ENCODE measurements around the gene SLC6A3.

Gene SLC6A3

DNA sequence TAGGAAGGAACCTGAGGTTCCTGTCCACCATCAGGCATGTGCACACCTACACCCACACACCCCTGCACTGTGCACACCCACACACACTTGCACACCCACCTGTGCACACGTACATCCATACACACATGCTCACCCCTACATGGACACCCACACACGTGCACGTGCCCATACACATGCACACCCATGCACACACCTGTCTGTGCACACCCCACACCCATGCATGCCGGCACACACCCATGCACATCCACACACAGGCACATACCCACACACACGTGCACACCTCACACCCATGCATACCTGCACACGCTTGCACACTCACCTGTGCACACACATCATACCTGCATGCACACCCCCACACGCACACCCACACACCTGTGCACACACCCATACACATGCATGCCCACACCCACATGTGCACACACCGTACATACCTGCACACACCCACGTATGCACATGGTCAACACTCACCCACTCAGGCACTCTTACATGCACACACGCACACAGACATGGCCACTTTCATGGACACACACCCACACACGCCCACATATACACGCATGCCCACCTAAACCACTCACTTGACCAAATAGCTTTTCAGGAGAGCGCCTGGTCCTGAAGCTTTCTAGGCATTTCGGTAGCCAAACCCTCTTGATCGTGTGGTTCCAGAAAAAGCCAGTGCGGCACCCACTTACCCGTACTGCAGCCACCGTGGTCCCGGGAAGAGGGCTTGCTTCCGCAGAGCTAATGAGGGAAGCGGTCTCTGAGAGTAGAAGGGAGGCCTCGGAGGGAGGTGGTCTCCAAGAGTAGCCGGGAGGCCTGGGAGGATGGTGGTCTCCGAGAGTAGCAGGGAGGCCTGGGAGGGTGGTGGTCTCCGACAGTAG is 63.6 kb downstream of the SLC6A3 start:
- TF ChIP-seq, protein P1, sequence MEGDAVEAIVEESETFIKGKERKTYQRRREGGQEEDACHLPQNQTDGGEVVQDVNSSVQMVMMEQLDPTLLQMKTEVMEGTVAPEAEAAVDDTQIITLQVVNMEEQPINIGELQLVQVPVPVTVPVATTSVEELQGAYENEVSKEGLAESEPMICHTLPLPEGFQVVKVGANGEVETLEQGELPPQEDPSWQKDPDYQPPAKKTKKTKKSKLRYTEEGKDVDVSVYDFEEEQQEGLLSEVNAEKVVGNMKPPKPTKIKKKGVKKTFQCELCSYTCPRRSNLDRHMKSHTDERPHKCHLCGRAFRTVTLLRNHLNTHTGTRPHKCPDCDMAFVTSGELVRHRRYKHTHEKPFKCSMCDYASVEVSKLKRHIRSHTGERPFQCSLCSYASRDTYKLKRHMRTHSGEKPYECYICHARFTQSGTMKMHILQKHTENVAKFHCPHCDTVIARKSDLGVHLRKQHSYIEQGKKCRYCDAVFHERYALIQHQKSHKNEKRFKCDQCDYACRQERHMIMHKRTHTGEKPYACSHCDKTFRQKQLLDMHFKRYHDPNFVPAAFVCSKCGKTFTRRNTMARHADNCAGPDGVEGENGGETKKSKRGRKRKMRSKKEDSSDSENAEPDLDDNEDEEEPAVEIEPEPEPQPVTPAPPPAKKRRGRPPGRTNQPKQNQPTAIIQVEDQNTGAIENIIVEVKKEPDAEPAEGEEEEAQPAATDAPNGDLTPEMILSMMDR (IDR thresholded peaks at IDR 0.05; ENCODE audit: low read depth, low read length) = no peak
- DNase-seq (ENCODE audit: extremely low read depth, low read depth) = no peak

DNA sequence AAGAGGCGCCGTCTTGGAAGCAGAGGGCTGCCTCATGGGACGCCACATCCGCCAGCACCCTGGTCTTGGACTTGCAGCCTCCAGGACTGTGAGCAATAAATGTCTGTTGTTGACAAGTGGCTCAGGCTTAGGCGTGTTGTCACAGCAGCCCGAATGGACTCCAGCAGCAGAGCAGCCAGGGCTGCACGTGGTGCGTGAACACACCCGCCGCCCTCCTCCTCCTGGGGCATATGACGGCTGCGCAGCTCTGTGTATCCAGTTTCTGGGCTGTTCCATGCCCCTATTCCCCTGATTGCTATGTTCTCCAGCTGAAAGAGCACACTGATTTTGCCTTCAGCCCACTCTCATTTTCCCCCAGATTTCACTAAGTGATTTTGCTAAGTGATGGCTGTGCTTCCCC is 64.3 kb downstream of the SLC6A3 start:
- no peak for DNase-seq (ENCODE audit: extremely low read depth, low read depth)
- TF ChIP-seq, protein P1 (IDR thresholded peaks at IDR 0.05; ENCODE audit: low read depth, low read length) = no peak

DNA sequence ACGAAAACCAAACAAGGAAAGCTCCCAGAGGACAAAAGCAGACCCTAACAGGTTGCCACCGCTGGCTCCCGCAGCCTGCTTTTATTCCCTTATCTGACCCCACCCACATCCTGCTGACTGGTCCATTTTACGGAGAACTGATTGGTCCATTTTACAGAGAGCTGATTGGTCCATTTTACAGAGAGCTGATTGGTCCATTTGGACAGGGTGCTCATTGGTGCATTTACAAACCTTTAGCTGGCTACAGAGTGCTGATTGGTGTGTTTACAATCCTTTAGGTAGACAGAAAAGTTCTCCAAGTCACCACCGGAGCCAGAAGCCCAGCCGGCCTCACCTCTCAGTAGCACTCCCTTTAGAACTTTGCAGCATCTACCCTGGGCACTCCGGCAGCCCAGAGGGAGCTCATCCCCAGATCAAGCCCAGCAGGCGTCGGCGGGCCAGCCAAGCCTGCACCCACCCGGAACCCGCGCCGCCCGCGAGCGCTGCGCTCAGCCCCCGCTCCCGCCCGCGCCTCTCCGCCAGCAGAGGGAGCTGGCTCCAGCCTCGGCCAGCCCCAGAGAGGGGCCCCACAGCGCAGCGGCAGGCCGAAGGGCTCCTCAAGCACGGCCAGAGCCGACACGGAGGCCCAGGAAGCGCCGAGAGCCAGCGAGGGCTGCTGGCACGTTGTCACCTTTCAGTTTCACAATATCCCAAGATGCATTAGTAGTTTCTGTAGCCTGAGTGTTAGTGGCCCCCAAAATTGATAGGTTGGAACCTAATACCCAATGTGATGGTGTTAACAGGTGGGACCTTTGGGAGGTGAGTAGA is 65.0 kb downstream of the SLC6A3 start:
- TF ChIP-seq, protein P1 (IDR thresholded peaks at IDR 0.05; ENCODE audit: low read depth, low read length) = peak; percentile 23
- no peak for DNase-seq (ENCODE audit: extremely low read depth, low read depth)

DNA sequence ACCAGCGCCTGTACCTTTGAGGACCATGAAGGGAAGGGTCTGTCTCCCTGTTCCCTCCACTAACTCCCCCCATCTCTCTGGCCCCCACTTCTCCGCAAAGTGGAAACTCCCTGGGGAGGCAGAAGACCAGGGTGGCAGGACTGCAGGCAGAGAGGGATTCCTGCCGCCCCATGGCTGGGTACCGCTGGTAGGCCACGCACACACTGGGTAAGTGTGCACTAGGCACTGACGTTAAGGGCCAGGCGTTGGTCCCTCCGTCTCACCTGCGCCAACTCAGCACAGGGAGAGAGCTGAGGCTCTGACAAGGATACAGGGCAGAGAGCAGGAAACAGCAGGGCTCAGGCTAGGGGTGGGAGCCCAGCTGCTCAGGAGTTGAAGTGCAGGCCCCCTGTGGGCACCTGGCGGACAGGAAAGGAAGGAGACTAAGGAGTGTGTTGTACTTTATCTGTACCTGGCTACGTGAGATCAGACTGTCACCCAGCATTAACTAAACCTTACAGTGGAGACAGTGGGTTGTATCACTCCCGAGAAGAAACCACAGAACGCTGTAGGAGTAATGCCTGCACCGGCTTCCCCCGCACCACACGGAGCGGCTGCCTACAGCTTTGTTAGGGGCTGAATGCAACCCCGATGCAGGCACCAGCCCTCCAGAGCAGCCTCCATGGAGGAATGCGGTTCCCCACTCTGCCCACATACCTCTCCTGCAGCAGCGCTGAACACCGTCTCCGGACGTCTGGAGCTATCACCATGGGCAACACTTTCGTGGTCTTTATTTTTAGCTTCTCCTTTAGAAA is 66.2 kb downstream of the SLC6A3 start:
- DNase-seq (ENCODE audit: extremely low read depth, low read depth) = no peak
- TF ChIP-seq, protein P1 (IDR thresholded peaks at IDR 0.05; ENCODE audit: low read depth, low read length) = no peak

DNA sequence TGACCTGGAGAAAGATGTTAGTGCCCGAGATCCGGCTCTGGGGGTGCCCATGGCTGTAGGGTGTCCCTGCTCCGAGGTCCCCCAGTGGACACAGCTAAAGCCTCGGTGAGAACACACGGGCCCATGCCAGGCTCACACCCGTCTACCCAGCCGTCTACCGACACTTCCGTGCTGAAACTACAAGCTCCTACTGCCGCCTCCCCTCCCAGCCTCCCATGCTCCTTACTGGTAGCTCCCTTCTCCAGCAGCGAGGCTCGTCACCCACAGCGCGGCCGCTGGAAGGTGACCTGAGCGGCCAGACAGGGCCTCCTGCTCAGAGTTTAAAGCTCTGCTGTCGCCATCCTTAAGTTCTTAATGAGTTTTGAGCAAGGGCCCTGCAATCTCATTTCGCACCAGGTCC is 67.1 kb downstream of the SLC6A3 start:
- TF ChIP-seq, protein P1 (IDR thresholded peaks at IDR 0.05; ENCODE audit: low read depth, low read length) = no peak
- DNase-seq (ENCODE audit: extremely low read depth, low read depth) = no peak

DNA sequence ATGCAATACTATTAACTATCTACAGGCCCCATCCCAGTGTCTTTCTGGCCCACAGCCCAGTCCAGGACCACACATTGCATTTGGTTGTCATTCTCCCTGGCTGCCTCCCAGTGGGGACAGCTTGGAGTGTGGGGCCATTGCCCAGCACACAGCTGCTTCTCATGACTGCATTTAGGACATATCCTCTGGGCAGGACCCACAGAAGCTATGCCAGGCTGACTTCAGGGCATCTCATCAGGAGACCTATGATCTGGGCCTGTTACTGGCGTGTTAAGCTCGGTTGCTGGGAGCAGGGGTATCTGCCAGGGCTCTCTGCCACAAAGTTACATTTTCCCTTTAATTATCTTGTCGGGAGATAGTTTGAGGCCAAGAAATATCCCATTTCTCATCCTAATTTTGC is 68.3 kb downstream of the SLC6A3 start:
- DNase-seq (ENCODE audit: extremely low read depth, low read depth) = no peak
- TF ChIP-seq, protein P1 (IDR thresholded peaks at IDR 0.05; ENCODE audit: low read depth, low read length) = no peak

All from AG09319 (cell line).